K562 (cell line): Measurements from ENCODE around the gene RBMS3. TPM values are rescaled to one million over a fixed set of nuclear protein-coding genes. Genes with fewer than 3 reads are reported as not detected.

Source experiments
- BACH1 ChIP-seq: fragments of 200-800 bp; sonication (Bioruptor generic); IDR thresholded peaks from 2 replicates; pipeline ENCODE4 v1.6.1; 2016; ENCODE audit warnings: missing genetic modification characterization, missing compliant biosample characterization
- EP300 ChIP-seq: IDR thresholded peaks from 2 replicates; pipeline ENCODE4 v1.6.1; 2012; ENCODE audit warnings: low read length, improper control_type of control experiment
- HDAC2 ChIP-seq: fragments of 450-650 bp; IDR thresholded peaks from 2 replicates; pipeline ENCODE4 v1.6.1; 2016; ENCODE audit warnings: mild to moderate bottlenecking
- MBD2 ChIP-seq: sonication (generic); IDR thresholded peaks from 2 replicates; pipeline ENCODE4 v1.6.1; 2016; ENCODE audit warnings: low read depth, borderline replicate concordance
- NCOA1 ChIP-seq: fragments of 450-650 bp; IDR thresholded peaks from 2 replicates; pipeline ENCODE4 v1.6.1; 2016; ENCODE audit warnings: low read depth
- POLR3G ChIP-seq: IDR thresholded peaks from 2 replicates; pipeline ENCODE4 v1.6.1; 2011; ENCODE audit not compliant: insufficient read length, insufficient replicate concordance; ENCODE audit errors: extremely low read depth
- SRSF9 ChIP-seq: fragments of 200-400 bp; formaldehyde crosslinking; IDR thresholded peaks from 2 replicates; pipeline ENCODE4 v1.6.1; 2017; ENCODE audit warnings: low read depth, low read length, borderline replicate concordance
- ZNF165 ChIP-seq: fragments of 250-450 bp; sonication (Bioruptor Pico); IDR thresholded peaks from 2 replicates; pipeline ENCODE4 v1.4.0; 2020; ENCODE audit warnings: borderline replicate concordance
- polyA plus RNA-seq, 8 experiments: library from polyadenylated mRNA; depleted of rRNA in 4 of 8; stranded (reverse) in 5 of 8; unstranded in 3 of 8; fragments of >200 nt; fragmentation: Nextera tagmentation in 2 of 8; fragmentation: Illumina TruSeq in 1 of 8; extraction: Ambion mirVana in 2 of 8; extraction: Trizol in 1 of 8; gene quantifications; 2 replicates each; pipeline versions ENCODE4 v1.2.1 to v1.2.3, GENCODE V29; 2011 to 2014; ENCODE audit warnings: inconsistent platforms in 1 of 8, missing spikeins in 1 of 8
- total RNA-seq, 7 experiments: library from RNA; depleted of rRNA in 6 of 7; stranded (reverse); fragments of >200 nt in 6 of 7; fragmentation: Illumina TruSeq in 2 of 7; extraction: Trizol in 2 of 7; gene quantifications; 2 replicates each; pipeline versions ENCODE4 v1.2.1 to v1.2.3, GENCODE V29; 2011 to 2021; ENCODE audit warnings: low replicate concordance in 1 of 7
- TF ChIP-seq, protein P1 (sequence below): sonication (generic); formaldehyde crosslinking; IDR thresholded peaks from 2 replicates; pipeline ENCODE4 v1.8.0; 2022; ENCODE audit warnings: mild to moderate bottlenecking, missing genetic modification reagents
- TF ChIP-seq, protein P2 (sequence below): sonication (generic); formaldehyde crosslinking; IDR thresholded peaks from 2 replicates; pipeline ENCODE4 v1.8.1; 2023; ENCODE audit warnings: mild to moderate bottlenecking, missing genetic modification reagents, moderate library complexity
- TF ChIP-seq, protein P3 (sequence below): fragments of 250-450 bp; sonication (Bioruptor Pico); IDR thresholded peaks from 2 replicates; pipeline ENCODE4 v1.4.0; 2020
- TF ChIP-seq, protein P4 (sequence below): fragments of 450-650 bp; IDR thresholded peaks from 2 replicates; pipeline ENCODE4 v1.6.1; 2016; ENCODE audit warnings: antibody characterized with exemption
- TF ChIP-seq, protein P5 (sequence below): fragments of 450-650 bp; IDR thresholded peaks from 2 replicates; pipeline ENCODE4 v1.6.1; 2017; ENCODE audit warnings: antibody characterized with exemption, mild to moderate bottlenecking

RBMS3 gene
- total and polyA plus RNA-seq, 9 of the 15 experiments (the other 6 are each of a cell fraction or from before 2014, with no cell fraction given) = 0.20 TPM; not detected in 8

DNA sequence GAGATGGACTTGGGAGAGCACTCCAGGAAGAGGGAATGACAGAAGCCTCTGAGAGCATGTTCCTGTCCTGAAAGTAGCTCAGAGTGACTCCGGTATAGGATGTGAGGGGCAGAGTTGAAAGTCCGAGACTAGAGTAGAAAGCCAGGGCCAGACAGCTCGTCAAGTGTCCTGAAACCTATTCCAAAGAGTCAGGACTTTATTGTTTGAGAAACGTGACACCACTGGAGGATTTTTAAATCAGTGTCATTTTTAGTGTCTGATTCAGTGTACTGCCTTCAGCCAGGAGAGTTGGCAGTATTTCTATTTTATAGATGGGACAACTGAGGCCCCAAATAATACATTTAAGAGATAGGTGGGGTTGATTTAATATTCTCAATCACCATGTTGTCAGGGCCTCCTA lies 1.6 kb upstream of the RBMS3 start (continued):
- TF ChIP-seq, protein P1, sequence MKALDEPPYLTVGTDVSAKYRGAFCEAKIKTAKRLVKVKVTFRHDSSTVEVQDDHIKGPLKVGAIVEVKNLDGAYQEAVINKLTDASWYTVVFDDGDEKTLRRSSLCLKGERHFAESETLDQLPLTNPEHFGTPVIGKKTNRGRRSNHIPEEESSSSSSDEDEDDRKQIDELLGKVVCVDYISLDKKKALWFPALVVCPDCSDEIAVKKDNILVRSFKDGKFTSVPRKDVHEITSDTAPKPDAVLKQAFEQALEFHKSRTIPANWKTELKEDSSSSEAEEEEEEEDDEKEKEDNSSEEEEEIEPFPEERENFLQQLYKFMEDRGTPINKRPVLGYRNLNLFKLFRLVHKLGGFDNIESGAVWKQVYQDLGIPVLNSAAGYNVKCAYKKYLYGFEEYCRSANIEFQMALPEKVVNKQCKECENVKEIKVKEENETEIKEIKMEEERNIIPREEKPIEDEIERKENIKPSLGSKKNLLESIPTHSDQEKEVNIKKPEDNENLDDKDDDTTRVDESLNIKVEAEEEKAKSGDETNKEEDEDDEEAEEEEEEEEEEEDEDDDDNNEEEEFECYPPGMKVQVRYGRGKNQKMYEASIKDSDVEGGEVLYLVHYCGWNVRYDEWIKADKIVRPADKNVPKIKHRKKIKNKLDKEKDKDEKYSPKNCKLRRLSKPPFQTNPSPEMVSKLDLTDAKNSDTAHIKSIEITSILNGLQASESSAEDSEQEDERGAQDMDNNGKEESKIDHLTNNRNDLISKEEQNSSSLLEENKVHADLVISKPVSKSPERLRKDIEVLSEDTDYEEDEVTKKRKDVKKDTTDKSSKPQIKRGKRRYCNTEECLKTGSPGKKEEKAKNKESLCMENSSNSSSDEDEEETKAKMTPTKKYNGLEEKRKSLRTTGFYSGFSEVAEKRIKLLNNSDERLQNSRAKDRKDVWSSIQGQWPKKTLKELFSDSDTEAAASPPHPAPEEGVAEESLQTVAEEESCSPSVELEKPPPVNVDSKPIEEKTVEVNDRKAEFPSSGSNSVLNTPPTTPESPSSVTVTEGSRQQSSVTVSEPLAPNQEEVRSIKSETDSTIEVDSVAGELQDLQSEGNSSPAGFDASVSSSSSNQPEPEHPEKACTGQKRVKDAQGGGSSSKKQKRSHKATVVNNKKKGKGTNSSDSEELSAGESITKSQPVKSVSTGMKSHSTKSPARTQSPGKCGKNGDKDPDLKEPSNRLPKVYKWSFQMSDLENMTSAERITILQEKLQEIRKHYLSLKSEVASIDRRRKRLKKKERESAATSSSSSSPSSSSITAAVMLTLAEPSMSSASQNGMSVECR (CRISPR knock-in tag) = no peak
- TF ChIP-seq HDAC2 = no peak
- TF ChIP-seq NCOA1 = no peak
- TF ChIP-seq POLR3G = no peak
- TF ChIP-seq, protein P2, sequence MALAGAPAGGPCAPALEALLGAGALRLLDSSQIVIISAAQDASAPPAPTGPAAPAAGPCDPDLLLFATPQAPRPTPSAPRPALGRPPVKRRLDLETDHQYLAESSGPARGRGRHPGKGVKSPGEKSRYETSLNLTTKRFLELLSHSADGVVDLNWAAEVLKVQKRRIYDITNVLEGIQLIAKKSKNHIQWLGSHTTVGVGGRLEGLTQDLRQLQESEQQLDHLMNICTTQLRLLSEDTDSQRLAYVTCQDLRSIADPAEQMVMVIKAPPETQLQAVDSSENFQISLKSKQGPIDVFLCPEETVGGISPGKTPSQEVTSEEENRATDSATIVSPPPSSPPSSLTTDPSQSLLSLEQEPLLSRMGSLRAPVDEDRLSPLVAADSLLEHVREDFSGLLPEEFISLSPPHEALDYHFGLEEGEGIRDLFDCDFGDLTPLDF (CRISPR knock-in tag) = no peak
- TF ChIP-seq EP300 = no peak
- no peak for TF ChIP-seq ZNF165 (CRISPR knock-in tag)
- TF ChIP-seq MBD2 = no peak
- TF ChIP-seq, protein P3, sequence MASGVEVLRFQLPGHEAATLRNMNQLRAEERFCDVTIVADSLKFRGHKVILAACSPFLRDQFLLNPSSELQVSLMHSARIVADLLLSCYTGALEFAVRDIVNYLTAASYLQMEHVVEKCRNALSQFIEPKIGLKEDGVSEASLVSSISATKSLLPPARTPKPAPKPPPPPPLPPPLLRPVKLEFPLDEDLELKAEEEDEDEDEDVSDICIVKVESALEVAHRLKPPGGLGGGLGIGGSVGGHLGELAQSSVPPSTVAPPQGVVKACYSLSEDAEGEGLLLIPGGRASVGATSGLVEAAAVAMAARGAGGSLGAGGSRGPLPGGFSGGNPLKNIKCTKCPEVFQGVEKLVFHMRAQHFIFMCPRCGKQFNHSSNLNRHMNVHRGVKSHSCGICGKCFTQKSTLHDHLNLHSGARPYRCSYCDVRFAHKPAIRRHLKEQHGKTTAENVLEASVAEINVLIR (CRISPR knock-in tag) = no peak
- TF ChIP-seq, protein P4, sequence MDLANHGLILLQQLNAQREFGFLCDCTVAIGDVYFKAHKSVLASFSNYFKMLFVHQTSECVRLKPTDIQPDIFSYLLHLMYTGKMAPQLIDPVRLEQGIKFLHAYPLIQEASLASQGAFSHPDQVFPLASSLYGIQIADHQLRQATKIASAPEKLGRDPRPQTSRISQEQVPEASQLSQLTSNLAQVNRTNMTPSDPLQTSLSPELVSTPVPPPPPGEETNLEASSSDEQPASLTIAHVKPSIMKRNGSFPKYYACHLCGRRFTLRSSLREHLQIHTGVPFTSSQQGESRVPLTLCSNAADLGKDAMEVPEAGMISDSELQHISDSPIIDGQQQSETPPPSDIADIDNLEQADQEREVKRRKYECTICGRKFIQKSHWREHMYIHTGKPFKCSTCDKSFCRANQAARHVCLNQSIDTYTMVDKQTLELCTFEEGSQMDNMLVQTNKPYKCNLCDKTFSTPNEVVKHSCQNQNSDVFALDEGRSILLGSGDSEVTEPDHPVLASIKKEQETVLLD = no peak
- TF ChIP-seq SRSF9 = no peak
- no peak for TF ChIP-seq BACH1 (tag)
- TF ChIP-seq, protein P5, sequence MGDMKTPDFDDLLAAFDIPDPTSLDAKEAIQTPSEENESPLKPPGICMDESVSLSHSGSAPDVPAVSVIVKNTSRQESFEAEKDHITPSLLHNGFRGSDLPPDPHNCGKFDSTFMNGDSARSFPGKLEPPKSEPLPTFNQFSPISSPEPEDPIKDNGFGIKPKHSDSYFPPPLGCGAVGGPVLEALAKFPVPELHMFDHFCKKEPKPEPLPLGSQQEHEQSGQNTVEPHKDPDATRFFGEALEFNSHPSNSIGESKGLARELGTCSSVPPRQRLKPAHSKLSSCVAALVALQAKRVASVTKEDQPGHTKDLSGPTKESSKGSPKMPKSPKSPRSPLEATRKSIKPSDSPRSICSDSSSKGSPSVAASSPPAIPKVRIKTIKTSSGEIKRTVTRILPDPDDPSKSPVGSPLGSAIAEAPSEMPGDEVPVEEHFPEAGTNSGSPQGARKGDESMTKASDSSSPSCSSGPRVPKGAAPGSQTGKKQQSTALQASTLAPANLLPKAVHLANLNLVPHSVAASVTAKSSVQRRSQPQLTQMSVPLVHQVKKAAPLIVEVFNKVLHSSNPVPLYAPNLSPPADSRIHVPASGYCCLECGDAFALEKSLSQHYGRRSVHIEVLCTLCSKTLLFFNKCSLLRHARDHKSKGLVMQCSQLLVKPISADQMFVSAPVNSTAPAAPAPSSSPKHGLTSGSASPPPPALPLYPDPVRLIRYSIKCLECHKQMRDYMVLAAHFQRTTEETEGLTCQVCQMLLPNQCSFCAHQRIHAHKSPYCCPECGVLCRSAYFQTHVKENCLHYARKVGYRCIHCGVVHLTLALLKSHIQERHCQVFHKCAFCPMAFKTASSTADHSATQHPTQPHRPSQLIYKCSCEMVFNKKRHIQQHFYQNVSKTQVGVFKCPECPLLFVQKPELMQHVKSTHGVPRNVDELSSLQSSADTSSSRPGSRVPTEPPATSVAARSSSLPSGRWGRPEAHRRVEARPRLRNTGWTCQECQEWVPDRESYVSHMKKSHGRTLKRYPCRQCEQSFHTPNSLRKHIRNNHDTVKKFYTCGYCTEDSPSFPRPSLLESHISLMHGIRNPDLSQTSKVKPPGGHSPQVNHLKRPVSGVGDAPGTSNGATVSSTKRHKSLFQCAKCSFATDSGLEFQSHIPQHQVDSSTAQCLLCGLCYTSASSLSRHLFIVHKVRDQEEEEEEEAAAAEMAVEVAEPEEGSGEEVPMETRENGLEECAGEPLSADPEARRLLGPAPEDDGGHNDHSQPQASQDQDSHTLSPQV = no peak
